Activated CD4-positive, alpha-beta T cell treated with anti-CD3 and anti-CD28 coated beads, Interleukin-2, amount 50 U/mL, for 16 hours (primary cell): Measurements from ENCODE around the gene ITPKC.

Source experiments
- DNase-seq: peaks from one replicate; pipeline ENCODE4 v3.0.0-alpha.2; 2020

ITPKC gene

GRCh38 chr19:40716482-40717324 is at the start of gene ITPKC, which contains the start of gene COQ8B:
TSS of gene ITPKC (plus strand) at chr19:40717112. CDS start at chr19:40717136, 24 bp downstream.
TSS of gene COQ8B (minus strand) at chr19:40716886. CDS start at chr19:40714632, 2,254 bp downstream.
- peak; percentile 99 for DNase-seq

GRCh38 chr19:40667602-40668001 is 49.3 kb upstream of the ITPKC start:
- DNase-seq: no peak

- no peak for DNase-seq
These were observed 47.8 kb upstream of the ITPKC start for GRCh38 chr19:40668991-40669614.

GRCh38 chr19:40671404-40671803 is 45.5 kb upstream of the ITPKC start:
- no peak for DNase-seq

GRCh38 chr19:40672038-40672437 is 44.9 kb upstream of the ITPKC start:
- DNase-seq: no peak

- no peak for DNase-seq
These were observed 44.2 kb upstream of the ITPKC start for GRCh38 chr19:40672573-40673299.

- no peak for DNase-seq
These were observed 43.5 kb upstream of the ITPKC start for GRCh38 chr19:40673397-40673796.

GRCh38 chr19:40674291-40674690 is 42.6 kb upstream of the ITPKC start:
- no peak for DNase-seq

GRCh38 chr19:40677156-40677555 is 39.8 kb upstream of the ITPKC start:
- no peak for DNase-seq

- DNase-seq: no peak
These were observed 35.9 kb upstream of the ITPKC start for GRCh38 chr19:40681039-40681438.

- no peak for DNase-seq
These were observed 34.4 kb upstream of the ITPKC start for GRCh38 chr19:40682431-40682964.

GRCh38 chr19:40683437-40683836 is 33.5 kb upstream of the ITPKC start:
- no peak for DNase-seq

GRCh38 chr19:40684280-40684679 is 32.6 kb upstream of the ITPKC start:
- DNase-seq: no peak

- no peak for DNase-seq
These were observed 31.8 kb upstream of the ITPKC start for GRCh38 chr19:40685016-40685526.

GRCh38 chr19:40685563-40685962 is 31.3 kb upstream of the ITPKC start:
- no peak for DNase-seq

- no peak for DNase-seq
These were observed 29.9 kb upstream of the ITPKC start for GRCh38 chr19:40686882-40687524.

GRCh38 chr19:40687525-40688016 is 29.3 kb upstream of the ITPKC start:
- no peak for DNase-seq

- no peak for DNase-seq
These were observed 28.6 kb upstream of the ITPKC start for GRCh38 chr19:40688309-40688708.

GRCh38 chr19:40688987-40689338 is 27.9 kb upstream of the ITPKC start:
- DNase-seq: no peak

GRCh38 chr19:40689339-40690049 is 27.4 kb upstream of the ITPKC start:
- DNase-seq: no peak

- no peak for DNase-seq
These were observed 26.7 kb upstream of the ITPKC start, which contains the start of gene NUMBL for GRCh38 chr19:40690050-40690692. TSS of gene NUMBL (minus strand) at chr19:40690651. CDS start at chr19:40690483, 168 bp downstream.
